Colon (tissue), 2 donors: Measurements from ENCODE around the gene TMEM259.
A peak's percentile ranks its signal among the peaks of the same experiment; 100 is the strongest.

ENCODE experiments used
- FAIRE-seq: peaks from 2 replicates; lab custom pipeline; 2012; peaks lifted over from hg19 to GRCh38; lab: Jason Lieb, UNC
- donor health status: control.
- donor health status: control.

TMEM259 gene

GRCh38 chr19:1020868-1021425 is at the start of gene TMEM259:
TSS of gene TMEM259 (minus strand) at chr19:1021123. CDS start at chr19:1020996, 127 bp downstream.
- FAIRE-seq: peak; percentile 10

DNA sequence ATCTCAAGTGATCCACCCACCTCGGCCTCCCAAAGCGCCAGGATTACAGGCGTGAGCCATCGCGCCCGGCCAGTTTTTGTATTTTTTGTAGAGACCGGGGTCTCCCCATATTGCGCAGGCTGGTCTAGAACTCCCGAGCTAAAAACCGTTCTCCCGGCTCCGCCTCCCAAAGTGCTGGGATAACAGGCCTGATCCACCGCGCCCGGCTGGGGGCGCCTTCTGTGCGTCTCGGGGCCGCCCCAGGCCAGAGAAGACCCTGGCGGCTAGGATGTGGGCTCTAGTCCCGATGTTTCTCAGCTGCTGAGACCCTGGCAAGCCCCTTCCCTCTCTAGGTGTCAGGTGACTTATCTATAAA is 49.6 kb upstream of the TMEM259 start:
- no peak for FAIRE-seq

DNA sequence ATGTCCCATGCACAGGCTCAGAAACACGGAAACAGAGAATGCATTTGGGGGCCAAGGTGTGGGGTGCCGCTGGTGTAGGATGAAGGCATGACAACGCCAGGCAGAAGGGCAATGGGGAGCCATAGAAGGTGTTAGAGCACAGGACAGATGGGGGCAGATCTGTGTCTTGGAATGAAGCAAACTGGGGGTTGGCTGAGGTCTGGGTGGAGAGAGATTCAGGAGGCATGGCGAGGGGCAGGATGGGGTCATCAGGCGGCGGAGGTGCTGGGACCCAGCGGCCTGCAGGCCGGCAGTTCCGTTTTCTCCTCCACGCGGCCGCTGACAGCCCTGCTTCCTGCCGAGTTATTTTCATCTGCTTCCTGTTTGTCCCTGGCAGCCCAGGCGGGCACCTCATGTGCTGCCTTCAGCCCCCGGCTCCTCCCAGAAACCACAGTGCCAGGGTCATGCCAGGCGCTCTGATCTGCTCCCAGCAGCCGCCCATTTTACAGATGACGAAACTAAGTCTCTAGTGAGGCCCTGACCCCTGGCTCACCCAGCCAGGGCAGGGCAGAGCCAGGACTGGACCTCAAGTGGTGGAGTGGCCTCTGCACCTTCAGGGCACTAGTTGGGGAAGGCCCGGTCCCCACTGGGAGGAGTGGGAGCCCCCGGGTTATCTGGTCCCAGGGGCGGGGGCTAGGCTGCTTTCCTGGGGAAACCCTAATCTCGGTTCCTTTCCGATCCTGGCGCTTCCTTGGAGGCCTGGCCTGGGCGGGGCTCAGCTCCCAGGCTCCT is 48.3 kb upstream of the TMEM259 start:
- FAIRE-seq: no peak

- no peak for FAIRE-seq
These were observed 47.4 kb upstream of the TMEM259 start for GRCh38 chr19:1068009-1069001.

- no peak for FAIRE-seq
These were observed 46.5 kb upstream of the TMEM259 start for GRCh38 chr19:1067341-1067957.

DNA sequence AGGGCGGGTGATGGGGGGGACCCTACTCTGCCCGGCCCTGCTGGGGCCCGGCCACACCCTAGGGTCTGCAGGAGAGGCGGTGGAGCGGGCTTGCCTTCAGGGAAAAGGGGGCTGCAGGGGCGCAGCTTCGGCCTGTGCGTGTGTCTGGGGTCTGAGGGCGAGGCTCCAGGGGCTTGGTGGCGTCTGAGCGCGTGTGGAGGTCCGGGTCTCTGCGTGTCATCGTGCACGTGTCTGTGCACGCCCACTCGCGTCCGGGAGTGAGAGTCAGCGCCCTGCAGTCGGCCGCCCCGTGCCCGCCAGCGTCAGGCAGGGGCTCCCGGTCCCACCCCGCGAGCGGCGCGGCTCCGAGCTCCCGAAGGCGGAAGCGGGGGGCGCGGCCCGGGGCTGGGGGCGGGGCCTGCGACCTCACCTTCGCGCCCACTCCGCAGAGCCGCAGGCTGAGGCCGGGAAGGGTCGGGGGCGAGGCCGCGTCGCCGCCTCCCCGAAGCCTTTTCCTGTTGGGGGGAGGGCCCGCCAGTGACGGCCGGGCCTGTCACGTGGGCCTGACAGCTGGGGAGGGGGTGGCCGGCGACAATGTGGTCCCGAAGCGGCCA is 45.9 kb upstream of the TMEM259 start, which contains the start of gene ARHGAP45:
Gene ARHGAP45 (plus strand): TSS at position 420 of the 593 bp plus-strand sequence. CDS start 239 bp downstream, outside the sequence.
- no peak for FAIRE-seq

DNA sequence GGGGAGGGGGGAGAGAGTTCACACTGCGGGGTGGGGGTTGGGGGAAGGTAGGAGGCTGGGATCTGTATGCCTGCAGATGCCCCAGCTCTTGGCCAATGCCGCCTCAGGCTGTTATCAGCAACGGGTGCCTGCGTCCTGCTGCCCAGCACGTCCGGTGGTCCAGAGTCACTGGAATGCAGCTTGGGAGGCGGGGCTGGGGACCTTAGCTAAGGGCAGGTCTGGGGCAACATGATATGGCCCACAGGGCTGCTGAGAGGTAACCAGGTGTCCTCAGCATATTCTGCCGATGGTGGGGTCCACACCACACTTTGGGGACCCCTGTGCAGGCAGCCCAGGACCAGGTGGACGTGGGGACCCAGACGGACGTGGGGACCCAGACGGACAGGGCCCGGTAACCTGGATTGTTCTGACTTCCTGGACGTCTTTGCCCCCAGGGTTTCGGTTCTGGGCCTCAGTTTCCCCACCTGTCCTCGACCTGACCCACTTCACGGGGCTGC is 45.4 kb upstream of the TMEM259 start:
- FAIRE-seq: no peak

DNA sequence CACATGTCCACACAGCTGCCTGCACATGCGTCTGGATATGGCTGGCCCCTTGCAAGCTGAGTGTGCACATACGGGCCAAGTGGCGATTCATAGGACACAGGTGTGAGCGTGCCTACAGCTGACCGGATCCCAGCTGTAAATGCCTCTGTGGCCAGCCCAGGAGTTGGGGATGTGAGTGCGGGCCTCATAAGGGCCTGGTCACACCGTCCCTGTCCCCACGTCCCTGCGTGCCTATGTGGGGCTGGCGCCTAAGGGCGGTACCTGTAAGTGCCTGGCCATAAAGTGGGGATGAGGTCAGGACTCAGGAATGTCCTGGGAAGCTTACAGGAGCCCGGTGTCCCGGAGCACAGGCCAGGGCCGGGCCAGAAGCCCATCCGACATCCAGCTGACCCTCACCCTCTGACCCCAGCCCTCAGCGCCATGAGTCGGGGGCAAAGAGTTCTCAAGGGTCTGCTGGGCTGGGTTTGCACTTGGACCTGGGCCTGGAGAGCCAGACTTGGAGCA is 44.7 kb upstream of the TMEM259 start:
- no peak for FAIRE-seq

DNA sequence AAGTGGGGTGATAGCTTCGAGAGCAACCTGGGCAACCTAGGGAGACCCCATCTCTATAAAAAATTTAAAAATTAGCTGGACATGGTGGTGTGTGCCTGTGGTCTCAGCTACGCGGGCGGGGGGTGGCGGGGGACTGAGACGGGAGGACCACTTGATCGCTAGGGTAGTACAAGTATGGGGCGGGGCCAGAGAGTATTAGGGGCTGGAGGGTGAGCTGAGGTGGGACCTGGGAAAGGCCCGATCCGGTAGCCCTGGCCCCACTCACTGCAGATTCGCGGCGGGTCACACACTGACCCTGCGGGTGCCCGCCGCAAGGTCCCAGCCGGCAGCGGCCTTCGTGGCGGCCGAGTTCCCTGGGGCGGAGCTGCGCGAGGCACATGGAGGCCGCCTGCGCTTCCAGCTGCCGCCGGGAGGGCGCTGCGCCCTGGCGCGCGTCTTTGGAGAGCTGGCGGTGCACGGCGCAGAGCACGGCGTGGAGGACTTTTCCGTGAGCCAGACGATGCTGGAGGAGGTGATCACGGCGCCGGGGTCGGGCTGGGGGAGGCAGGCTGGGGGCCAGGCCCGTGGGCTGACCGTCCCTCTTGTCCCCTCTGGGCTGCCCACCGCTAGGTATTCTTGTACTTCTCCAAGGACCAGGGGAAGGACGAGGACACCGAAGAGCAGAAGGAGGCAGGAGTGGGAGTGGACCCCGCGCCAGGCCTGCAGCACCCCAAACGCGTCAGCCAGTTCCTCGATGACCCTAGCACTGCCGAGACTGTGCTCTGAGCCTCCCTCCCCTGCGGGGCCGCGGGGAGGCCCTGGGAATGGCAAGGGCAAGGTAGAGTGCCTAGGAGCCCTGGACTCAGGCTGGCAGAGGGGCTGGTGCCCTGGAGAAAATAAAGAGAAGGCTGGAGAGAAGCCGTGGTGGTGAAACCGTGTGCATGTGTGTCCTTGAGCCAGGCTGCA is 44.0 kb upstream of the TMEM259 start:
- no peak for FAIRE-seq

DNA sequence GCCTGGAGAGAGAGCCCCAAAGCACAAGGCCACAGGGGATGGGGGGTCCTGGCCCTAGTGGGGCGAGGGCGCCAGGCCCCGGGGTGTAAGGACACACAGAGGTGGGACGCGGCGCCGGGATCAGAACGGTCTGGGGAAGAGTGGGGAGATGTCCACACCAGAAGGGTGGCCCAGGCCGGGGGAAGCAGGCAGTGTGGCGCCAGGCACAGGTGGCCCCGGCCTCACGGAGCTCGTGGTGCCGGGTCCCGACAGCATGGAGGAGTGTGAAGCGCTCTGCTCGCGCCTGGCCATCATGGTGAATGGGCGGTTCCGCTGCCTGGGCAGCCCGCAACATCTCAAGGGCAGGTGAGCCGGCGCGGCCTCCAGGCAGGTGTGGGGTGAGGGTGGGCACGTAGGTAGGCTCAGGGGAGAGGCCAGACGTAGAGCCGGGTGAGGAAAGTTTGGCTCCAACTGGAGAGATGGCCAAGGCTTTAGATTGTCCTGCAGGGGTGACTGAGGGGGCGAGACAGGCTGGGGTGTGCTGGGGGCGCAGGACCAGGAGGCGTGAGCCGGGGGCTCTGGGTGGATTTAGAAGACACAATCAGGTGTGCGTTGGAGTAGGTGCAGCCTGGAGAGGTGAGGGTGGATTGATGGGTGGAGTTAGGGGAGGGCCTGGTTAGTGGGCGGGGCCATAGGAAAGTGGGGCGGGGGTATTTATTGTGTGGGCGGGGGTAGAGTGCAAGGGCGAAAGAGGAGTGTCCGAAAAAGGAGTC is 43.2 kb upstream of the TMEM259 start:
- no peak for FAIRE-seq

DNA sequence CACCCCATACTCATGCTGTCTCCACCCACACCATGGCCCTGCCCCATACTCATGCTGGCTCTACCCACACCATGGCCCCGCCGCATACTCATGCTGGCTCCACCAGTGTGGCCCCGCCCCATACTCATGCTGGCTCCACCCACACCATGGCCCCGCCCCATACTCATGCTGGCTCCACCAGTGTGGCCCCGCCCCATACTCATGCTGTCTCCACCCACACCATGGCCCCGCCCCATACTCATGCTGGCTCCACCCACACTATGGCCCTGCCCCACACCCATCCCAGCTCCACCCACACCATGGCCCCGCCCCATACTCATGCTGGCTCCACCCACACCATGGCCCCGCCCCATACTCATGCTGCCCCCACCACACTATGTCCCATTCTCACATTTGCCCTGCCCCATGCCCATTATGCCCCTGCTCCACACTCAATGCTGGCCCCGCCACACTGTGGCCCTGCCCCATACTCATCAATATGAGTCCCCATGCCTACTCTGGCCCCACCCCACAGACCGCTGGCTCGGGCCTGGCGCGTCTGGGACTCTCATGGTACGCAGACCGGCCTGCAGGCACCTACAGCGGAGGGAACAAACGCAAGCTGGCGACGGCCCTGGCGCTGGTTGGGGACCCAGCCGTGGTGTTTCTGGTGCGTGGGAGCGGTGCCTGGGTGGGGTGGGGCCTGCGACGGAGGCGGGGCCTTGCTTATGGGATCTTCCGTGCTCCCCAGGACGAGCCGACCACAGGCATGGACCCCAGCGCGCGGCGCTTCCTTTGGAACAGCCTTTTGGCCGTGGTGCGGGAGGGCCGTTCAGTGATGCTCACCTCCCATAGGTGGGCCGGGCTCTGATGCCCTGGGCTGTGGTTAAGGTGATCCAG is 42.3 kb upstream of the TMEM259 start:
- FAIRE-seq: no peak

- no peak for FAIRE-seq
These were observed 41.6 kb upstream of the TMEM259 start for GRCh38 chr19:1062387-1063029.

DNA sequence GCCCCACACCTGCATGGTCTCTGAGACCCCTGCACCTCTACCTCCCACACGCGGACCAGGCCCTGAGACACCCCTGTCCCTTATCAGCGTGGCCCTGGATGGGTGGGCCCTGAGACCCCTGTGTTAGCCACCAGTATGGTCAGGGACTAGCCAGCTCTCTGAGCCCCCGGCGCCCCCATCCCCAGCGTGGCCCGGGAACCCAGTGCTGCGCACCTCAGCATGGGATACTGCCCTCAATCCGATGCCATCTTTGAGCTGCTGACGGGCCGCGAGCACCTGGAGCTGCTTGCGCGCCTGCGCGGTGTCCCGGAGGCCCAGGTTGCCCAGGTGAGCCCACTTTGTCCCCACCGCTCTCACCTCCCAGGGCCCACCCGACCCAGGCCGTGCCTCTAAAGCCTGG is 41.1 kb upstream of the TMEM259 start:
- FAIRE-seq: no peak

GRCh38 chr19:1060689-1061088 is 39.8 kb upstream of the TMEM259 start:
- no peak for FAIRE-seq

GRCh38 chr19:1058112-1058511 is 37.2 kb upstream of the TMEM259 start:
- no peak for FAIRE-seq

GRCh38 chr19:1057176-1057855 is 36.4 kb upstream of the TMEM259 start:
- FAIRE-seq: no peak

DNA sequence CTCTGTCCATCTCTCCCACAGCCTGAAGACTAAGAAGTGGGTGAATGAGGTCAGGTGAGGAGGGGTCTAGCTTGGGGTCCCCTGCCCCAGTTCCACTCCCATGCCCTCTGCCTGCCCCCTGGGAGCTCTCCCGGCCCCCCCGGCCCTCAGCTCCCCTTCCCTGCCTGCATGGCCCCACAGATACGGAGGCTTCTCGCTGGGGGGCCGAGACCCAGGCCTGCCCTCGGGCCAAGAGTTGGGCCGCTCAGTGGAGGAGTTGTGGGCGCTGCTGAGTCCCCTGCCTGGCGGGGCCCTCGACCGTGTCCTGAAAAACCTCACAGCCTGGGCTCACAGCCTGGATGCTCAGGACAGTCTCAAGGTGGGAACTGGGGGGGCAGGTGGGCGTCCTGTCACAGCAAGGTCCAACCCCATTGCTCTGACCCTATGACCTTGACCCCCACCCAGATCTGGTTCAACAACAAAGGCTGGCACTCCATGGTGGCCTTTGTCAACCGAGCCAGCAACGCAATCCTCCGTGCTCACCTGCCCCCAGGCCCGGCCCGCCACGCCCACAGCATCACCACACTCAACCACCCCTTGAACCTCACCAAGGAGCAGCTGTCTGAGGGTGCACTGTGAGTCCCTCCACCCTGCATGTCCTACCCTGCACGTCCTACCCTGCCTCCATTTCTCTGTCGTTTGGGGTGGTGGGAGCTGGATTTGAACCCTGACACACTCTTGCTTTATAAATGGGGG is 35.1 kb upstream of the TMEM259 start:
- no peak for FAIRE-seq
